Gastroesophageal sphincter (tissue), 4 donors: Measurements from ENCODE around the gene PHKA2. TPM values are rescaled to one million over a fixed set of nuclear protein-coding genes. Genes with fewer than 3 reads are reported as not detected.
A peak's percentile ranks its signal among the peaks of the same experiment; 100 is the strongest.

Source experiments
- ATAC-seq: fragments of 150-250 bp; one replicate; pipeline ENCODE4 v1.9.1; 2016; ENCODE audit warnings: mild to moderate bottlenecking, moderate library complexity
- H3K27ac ChIP-seq, 4 donors: fragments of 200-600 bp; sonication (generic) in 3 of 4; 1 replicate in 3 of 4; 2 replicates in 1 of 4; pipeline ENCODE4 v1.5.1; 2016 to 2019
- H3K27me3 ChIP-seq: fragments of 200-600 bp; sonication (generic); one replicate; pipeline ENCODE4 v1.5.1; 2019
- H3K36me3 ChIP-seq, 2 donors: fragments of 200-600 bp; sonication (generic); one replicate each; pipeline ENCODE4 v1.5.1; 2019; ENCODE audit warnings: control low read depth in 1 of 2
- H3K4me1 ChIP-seq, 3 donors: fragments of 200-600 bp; sonication (generic); 1 replicate in 2 of 3; 2 replicates in 1 of 3; pipeline ENCODE4 v1.5.1; 2016 to 2019; ENCODE audit warnings: control low read depth in 2 of 3
- H3K4me3 ChIP-seq, 2 donors: fragments of 200-600 bp; sonication (generic); one replicate each; pipeline ENCODE4 v1.5.1; 2019; ENCODE audit warnings: mild to moderate bottlenecking in 1 of 2, moderate library complexity in 1 of 2
- H3K9me3 ChIP-seq, 3 donors: fragments of 200-600 bp; sonication (generic); one replicate each; pipeline ENCODE4 v1.5.1; 2017 to 2019; ENCODE audit warnings: control low read depth in 2 of 3
- EP300 ChIP-seq: sonication (generic); formaldehyde crosslinking; IDR thresholded peaks from one replicate; pipeline ENCODE4 v1.6.1; 2017; ENCODE audit warnings: antibody characterized with exemption, mild to moderate bottlenecking
- POLR2A ChIP-seq, 2 donors: fragments of 450-650 bp; IDR thresholded peaks; one replicate each; pipeline ENCODE4 v1.6.1; 2017; ENCODE audit warnings: antibody characterized with exemption in 2 of 2, mild to moderate bottlenecking in 2 of 2, moderate library complexity in 1 of 2
- POLR2AphosphoS5 ChIP-seq: sonication (generic); formaldehyde crosslinking; IDR thresholded peaks from one replicate; pipeline ENCODE4 v1.6.1; 2017; ENCODE audit warnings: antibody characterized with exemption
- WGBS, 2 donors: methylation state at CpG; one replicate each; pipeline ENCODE4 v1.1.5; 2018; ENCODE audit warnings: low coverage in 1 of 2; 5-methylcytosine and 5-hydroxymethylcytosine counted together
- total RNA-seq, 4 donors: library from RNA; depleted of rRNA; stranded (reverse); fragments of >200 nt; gene quantifications; one replicate each; pipeline ENCODE4 v1.1.0, GENCODE V29; 2016
- TF ChIP-seq, protein P1 (sequence below), 4 experiments: fragments of 200-600 bp in 2 of 4; fragments of 450-650 bp in 2 of 4; sonication (generic) in 1 of 4; IDR thresholded peaks; one replicate each; pipeline ENCODE4 v1.5.1; 2017 to 2019; ENCODE audit warnings: antibody characterized with exemption in 4 of 4, mild to moderate bottlenecking in 2 of 4, moderate library complexity in 2 of 4

The PHKA2 gene
- total RNA-seq, 4 donors from 2014 or later = 3.9 to 15.1 (median 13.2) TPM

DNA sequence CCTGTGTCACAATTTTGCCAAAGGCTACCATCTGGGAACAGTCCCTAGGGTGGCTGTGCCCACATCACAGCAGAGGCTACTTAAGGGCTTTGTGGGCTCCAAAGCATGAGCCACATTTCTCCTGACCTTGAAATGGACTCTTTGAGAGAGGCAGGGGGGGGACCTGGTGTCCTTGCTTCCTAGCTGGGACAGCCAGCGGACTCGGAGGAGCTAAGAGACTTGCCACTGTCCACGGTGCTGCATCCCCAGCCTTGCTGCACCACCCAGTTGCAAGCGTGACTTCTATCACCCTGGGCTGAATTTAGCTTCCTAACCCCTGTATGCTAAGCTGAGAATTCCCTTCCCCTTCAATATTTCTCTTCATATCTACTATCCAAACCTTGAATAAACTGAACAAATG is 99.0 kb downstream of the PHKA2 start:
- H3K9me3 ChIP-seq = no peaks in the 10 kb centered on the region
- peaks cover 0 to 25% (median 7%) of the 10 kb centered on the region in 3 donors for H3K4me1 ChIP-seq
- peak overlapping the region in 2 of 4 donors; percentile 78 to 80 for H3K27ac ChIP-seq
- no peaks in the 10 kb centered on the region for H3K27me3 ChIP-seq
- H3K4me3 ChIP-seq = no peak overlapping the region
- 43% methylated on average over 1 of the region's 4 CpGs; no CpG with 5 or more reads in 1 of the 2 donors for WGBS, 2 donors
- ATAC-seq = no peak
- no peaks in the 10 kb centered on the region for H3K36me3 ChIP-seq
- TF ChIP-seq POLR2AphosphoS5 (no peak), EP300 (no peak), POLR2A (IDR thresholded peaks at IDR 0.05) (no peak)
- TF ChIP-seq, protein P1, sequence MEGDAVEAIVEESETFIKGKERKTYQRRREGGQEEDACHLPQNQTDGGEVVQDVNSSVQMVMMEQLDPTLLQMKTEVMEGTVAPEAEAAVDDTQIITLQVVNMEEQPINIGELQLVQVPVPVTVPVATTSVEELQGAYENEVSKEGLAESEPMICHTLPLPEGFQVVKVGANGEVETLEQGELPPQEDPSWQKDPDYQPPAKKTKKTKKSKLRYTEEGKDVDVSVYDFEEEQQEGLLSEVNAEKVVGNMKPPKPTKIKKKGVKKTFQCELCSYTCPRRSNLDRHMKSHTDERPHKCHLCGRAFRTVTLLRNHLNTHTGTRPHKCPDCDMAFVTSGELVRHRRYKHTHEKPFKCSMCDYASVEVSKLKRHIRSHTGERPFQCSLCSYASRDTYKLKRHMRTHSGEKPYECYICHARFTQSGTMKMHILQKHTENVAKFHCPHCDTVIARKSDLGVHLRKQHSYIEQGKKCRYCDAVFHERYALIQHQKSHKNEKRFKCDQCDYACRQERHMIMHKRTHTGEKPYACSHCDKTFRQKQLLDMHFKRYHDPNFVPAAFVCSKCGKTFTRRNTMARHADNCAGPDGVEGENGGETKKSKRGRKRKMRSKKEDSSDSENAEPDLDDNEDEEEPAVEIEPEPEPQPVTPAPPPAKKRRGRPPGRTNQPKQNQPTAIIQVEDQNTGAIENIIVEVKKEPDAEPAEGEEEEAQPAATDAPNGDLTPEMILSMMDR (IDR thresholded peaks at IDR 0.05) = no peak

DNA sequence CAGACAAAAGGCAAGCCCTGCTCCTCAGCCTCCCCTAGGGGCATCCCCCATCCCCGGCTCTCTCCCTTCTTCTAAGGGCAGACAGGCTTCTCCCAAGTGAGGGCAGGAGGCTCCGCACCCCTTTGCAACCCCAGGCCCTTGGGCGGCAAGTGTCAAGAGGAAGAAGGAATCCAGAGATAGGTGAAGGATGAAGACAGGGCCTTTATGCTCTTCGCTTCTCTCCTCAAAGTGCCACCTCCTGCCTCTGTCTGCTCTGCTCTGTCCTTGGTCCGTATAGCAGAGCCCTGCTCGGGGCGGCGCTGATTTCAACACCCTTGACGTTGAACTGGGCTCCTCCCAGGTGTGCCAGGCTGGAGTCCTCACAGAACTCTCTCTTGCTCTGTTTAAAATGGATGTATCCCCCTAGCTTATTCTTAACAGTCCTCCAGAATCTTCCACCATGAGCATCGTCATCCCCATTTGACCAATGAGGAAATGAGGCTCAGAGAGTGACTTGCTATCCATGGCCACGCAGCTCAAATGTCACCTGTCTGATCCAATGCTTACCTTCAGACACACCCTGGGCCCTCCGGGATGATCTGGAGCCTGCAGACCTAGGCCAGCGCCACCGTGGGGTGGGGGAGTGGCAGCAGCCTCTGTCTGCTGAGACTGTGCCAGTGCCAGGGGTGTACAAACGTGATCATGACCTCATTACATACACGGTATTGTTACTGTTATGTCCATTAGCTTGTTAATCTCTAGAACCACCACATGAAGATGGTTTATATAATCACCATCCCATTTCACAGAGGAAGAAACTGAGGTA is 99.8 kb downstream of the PHKA2 start:
- Histone ChIP-seq H3K4me1 (peaks cover 0 to 25% (median 7%) of the 10 kb centered on the region in 3 donors), H3K27me3 (no peaks in the 10 kb centered on the region), H3K9me3 (no peaks in the 10 kb centered on the region), H3K27ac (no peak overlapping the region), H3K36me3 (no peaks in the 10 kb centered on the region), H3K4me3 (no peak overlapping the region)
- no peak for TF ChIP-seq POLR2AphosphoS5
- TF ChIP-seq, protein P1 (IDR thresholded peaks at IDR 0.05) = no peak
- no peak for ATAC-seq
- 85 to 87% methylated on average over 6 to 8 of the region's 16 CpGs for WGBS, 2 donors

DNA sequence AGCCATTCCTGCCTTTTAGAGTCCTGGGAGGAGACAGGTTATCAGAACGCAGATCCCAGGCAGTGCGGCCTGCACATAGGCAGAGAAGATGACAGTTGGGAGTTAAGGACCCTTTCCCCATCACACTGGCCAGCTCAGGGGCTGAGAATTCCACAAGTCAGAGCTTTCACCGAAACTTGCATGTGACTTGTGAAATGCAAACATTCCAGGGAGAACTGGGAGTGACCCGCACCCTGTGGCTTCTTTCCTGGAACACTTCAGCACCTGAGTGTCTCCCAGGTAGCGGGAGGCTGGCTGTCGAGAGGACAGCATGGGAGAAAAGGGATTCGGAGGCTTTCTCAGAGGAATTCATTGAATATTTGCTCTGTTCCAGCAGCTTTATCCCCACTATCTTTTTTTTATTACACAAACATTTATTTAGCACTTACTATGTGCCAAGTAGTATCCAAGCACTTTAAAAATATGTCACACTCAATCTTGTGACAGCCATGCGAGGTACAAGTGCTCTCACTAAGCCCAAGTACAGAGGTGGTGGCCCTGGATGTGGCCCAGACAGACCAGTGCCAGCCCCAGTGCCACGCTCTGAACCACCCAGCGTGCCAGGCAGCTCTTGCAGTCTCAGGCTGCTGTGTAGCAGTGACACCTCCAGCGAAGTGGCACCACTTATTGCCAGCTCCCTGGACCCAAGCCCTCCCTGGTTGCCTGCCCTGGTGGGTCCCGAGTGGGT is 100.5 kb downstream of the PHKA2 start:
- WGBS, 2 donors = 33 to 61% methylated on average over 2 to 3 of the region's 12 CpGs
- H3K27me3 ChIP-seq = no peaks in the 10 kb centered on the region
- no peaks in the 10 kb centered on the region for H3K9me3 ChIP-seq
- no peaks in the 10 kb centered on the region for H3K36me3 ChIP-seq
- ATAC-seq = no peak
- no peak overlapping the region for H3K27ac ChIP-seq
- TF ChIP-seq POLR2AphosphoS5 (no peak), EP300 (no peak), POLR2A (IDR thresholded peaks at IDR 0.05) (no peak)
- TF ChIP-seq, protein P1 (IDR thresholded peaks at IDR 0.05) = no peak
- H3K4me1 ChIP-seq = peaks cover 0 to 25% (median 7%) of the 10 kb centered on the region in 3 donors
- no peak overlapping the region for H3K4me3 ChIP-seq

DNA sequence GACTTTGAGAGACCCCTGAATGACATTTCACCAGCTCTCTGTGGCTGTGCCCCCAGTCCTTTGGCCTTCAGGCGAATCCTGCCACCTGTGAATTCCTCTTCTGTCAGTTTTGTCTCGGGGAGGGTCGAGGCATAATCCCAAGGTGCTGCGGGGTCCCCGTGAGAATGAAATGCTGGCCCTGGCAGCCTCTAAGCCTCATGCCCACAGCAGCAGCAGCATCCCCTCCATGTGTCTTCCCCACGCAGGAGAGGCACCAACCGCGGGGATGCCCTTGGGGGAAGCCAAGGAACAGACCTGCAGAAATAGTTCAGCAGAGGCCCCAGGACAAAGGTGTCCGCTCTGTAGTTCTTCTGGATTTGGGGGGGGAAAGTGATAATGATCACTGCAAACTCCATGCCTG is 104.8 kb downstream of the PHKA2 start:
- no peak for ATAC-seq
- no peaks in the 10 kb centered on the region for H3K9me3 ChIP-seq
- 60 to 100% methylated on average over 1 of the region's 9 CpGs for WGBS, 2 donors
- H3K27me3 ChIP-seq = no peaks in the 10 kb centered on the region
- no peaks in the 10 kb centered on the region for H3K4me1 ChIP-seq
- H3K36me3 ChIP-seq = no peaks in the 10 kb centered on the region
- H3K4me3 ChIP-seq = no peak overlapping the region
- H3K27ac ChIP-seq = no peak overlapping the region
- TF ChIP-seq, protein P1 (IDR thresholded peaks at IDR 0.05) = no peak
- TF ChIP-seq POLR2AphosphoS5 (no peak), EP300 (no peak), POLR2A (IDR thresholded peaks at IDR 0.05) (no peak)
